HG03565 (cell line): Measurements from ENCODE around the gene ZFHX3.

Source experiments
- ATAC-seq: cut with Tn5 transposase; IDR thresholded peaks from one replicate; pipeline ENCODE4 v1.9.1; 2021; ENCODE audit warnings: mild to moderate bottlenecking, moderate library complexity; ENCODE audit not compliant: unreplicated experiment

The ZFHX3 gene

GRCh38 chr16:72958522-72959076 lies 89.3 kb downstream of the ZFHX3 start:
- ATAC-seq, result no peak

- no peak for ATAC-seq
Measured at GRCh38 chr16:72957303-72958277, 90.3 kb downstream of the ZFHX3 start.

- no peak for ATAC-seq
Measured at GRCh38 chr16:72956124-72957064, 91.5 kb downstream of the ZFHX3 start.

- no peak for ATAC-seq
Measured at GRCh38 chr16:72952811-72953271, 95.1 kb downstream of the ZFHX3 start.

- ATAC-seq, result no peak
Measured at GRCh38 chr16:72952404-72952803, 95.5 kb downstream of the ZFHX3 start.

GRCh38 chr16:72951916-72952315 lies 96.0 kb downstream of the ZFHX3 start:
- no peak for ATAC-seq

GRCh38 chr16:72950669-72951068 lies 97.3 kb downstream of the ZFHX3 start:
- ATAC-seq, result no peak

- ATAC-seq, result no peak
Measured at GRCh38 chr16:72948238-72948829, 99.6 kb downstream of the ZFHX3 start.

GRCh38 chr16:72947379-72948237 lies 100.3 kb downstream of the ZFHX3 start:
- no peak for ATAC-seq

- ATAC-seq, result no peak
Measured at GRCh38 chr16:72946474-72947194, 101.3 kb downstream of the ZFHX3 start.

GRCh38 chr16:72946063-72946462 lies 101.9 kb downstream of the ZFHX3 start:
- ATAC-seq, result no peak

- ATAC-seq, result no peak
Measured at GRCh38 chr16:72945611-72946010, 102.3 kb downstream of the ZFHX3 start.

- ATAC-seq, result no peak
Measured at GRCh38 chr16:72944757-72945485, 103.0 kb downstream of the ZFHX3 start.

- no peak for ATAC-seq
Measured at GRCh38 chr16:72942021-72942420, 105.9 kb downstream of the ZFHX3 start.

- no peak for ATAC-seq
Measured at GRCh38 chr16:72940886-72941285, 107.0 kb downstream of the ZFHX3 start.

- ATAC-seq, result no peak
Measured at GRCh38 chr16:72939247-72939646, 108.7 kb downstream of the ZFHX3 start.

GRCh38 chr16:72938795-72939164 lies 109.1 kb downstream of the ZFHX3 start:
- ATAC-seq, result no peak
